Thyroid gland (tissue), 4 donors: ENCODE results near the gene SMG6.

Experiments used
- POLR2A ChIP-seq, 2 donors: fragments of 450-650 bp; IDR thresholded peaks; one replicate each; pipeline ENCODE4 v1.6.1; 2017; ENCODE audit warnings: antibody characterized with exemption in 2 of 2, mild to moderate bottlenecking in 2 of 2, moderate library complexity in 1 of 2
- TF ChIP-seq, protein P1 (sequence below), 6 experiments: fragments of 200-600 bp in 3 of 6; fragments of 450-650 bp in 3 of 6; sonication (generic) in 3 of 6; IDR thresholded peaks; one replicate each; pipeline ENCODE4 v1.5.1; 2016 to 2019; ENCODE audit warnings: antibody characterized with exemption in 6 of 6, mild to moderate bottlenecking in 2 of 6, inconsistent platforms in 1 of 6, moderate library complexity in 1 of 6

DNA sequence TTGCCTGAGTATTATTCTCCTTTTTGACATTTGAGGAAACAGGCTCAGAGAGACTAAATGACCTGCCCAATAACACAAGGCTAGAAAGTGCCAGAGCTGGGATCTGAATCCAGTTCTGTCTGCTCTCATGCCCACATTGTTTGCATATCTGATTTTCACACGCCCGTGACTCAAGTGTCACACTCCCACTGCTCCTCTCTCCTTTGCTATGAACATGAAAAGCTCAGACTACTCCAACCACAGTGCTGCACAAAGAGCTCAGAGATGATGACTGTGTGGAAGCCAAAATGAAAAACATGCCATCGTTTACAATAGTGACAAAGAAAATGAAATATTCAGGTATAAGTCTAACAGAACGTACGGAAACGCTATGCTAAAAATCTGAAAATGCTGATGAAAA, 107.9 kb downstream of the SMG6 start:
- TF ChIP-seq POLR2A (IDR thresholded peaks at IDR 0.05), result no peak
- TF ChIP-seq, protein P1, sequence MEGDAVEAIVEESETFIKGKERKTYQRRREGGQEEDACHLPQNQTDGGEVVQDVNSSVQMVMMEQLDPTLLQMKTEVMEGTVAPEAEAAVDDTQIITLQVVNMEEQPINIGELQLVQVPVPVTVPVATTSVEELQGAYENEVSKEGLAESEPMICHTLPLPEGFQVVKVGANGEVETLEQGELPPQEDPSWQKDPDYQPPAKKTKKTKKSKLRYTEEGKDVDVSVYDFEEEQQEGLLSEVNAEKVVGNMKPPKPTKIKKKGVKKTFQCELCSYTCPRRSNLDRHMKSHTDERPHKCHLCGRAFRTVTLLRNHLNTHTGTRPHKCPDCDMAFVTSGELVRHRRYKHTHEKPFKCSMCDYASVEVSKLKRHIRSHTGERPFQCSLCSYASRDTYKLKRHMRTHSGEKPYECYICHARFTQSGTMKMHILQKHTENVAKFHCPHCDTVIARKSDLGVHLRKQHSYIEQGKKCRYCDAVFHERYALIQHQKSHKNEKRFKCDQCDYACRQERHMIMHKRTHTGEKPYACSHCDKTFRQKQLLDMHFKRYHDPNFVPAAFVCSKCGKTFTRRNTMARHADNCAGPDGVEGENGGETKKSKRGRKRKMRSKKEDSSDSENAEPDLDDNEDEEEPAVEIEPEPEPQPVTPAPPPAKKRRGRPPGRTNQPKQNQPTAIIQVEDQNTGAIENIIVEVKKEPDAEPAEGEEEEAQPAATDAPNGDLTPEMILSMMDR (IDR thresholded peaks at IDR 0.05), result no peak
